Endothelial cell of umbilical vein (primary cell): ENCODE measurements around the gene SLC8A1. TPM values are rescaled to one million over a fixed set of nuclear protein-coding genes. Genes with fewer than 3 reads are reported as not detected.

Experiments used
- BruUV-seq: library from RNA; stranded (reverse); fragments of 400-500 nt; replicated peaks from 2 replicates; lab custom pipeline; 2021; lab: Mats Ljungman, UMichigan
- CTCF ChIA-PET: fragments of 300-600, 350-600 bp; sonication (Branson Sonifier 250); formaldehyde crosslinking; loops from one replicate; lab custom pipeline; 2021; ENCODE audit warnings: antibody characterized with exemption, inconsistent platforms; lab: Charles Lee
- POLR2A ChIA-PET: fragments of 300-600, 350-600 bp; sonication (Branson Sonifier 250); formaldehyde crosslinking; loops from one replicate; lab custom pipeline; 2021; ENCODE audit warnings: antibody characterized with exemption, inconsistent platforms; lab: Charles Lee
- DNase-seq: peaks from one replicate; pipeline ENCODE4 v3.0.0-alpha.2; 2011; ENCODE audit warnings: low read depth, low spot score
- FAIRE-seq: peaks from 2 replicates; lab custom pipeline; 2011; peaks lifted over from hg19 to GRCh38; lab: Jason Lieb, UNC
- H2AFZ ChIP-seq: 2 replicates; pipeline ENCODE4 v1.6.0; 2012; ENCODE audit warnings: low read depth, low read length, control low read depth, inconsistent platforms
- H3K27ac ChIP-seq: 2 replicates; pipeline ENCODE4 v1.5.1; 2011; ENCODE audit warnings: low read depth, mild to moderate bottlenecking, control low read depth, low read length, moderate library complexity; ENCODE audit not compliant: insufficient read depth
- H3K27me3 ChIP-seq, 2 experiments: 2 replicates each; pipeline versions ENCODE4 v1.6.0 to v1.6.1; 2011; ENCODE audit warnings: low read length in 2 of 2, mixed read lengths in 1 of 2; ENCODE audit not compliant: control insufficient read depth in 2 of 2, insufficient read depth in 2 of 2
- H3K36me3 ChIP-seq, 2 experiments: 2 replicates in 1 of 2; 3 replicates in 1 of 2; pipeline ENCODE4 v1.5.1; 2011; ENCODE audit warnings: low read length in 2 of 2, mild to moderate bottlenecking in 1 of 2, moderate library complexity in 1 of 2; ENCODE audit not compliant: control insufficient read depth in 2 of 2, insufficient read depth in 2 of 2; ENCODE audit errors: extremely low read depth in 1 of 2
- H3K4me1 ChIP-seq: 3 replicates; pipeline ENCODE4 v1.5.1; 2011; ENCODE audit warnings: mild to moderate bottlenecking, low read length; ENCODE audit not compliant: control insufficient read depth, insufficient read depth; ENCODE audit errors: extremely low read depth
- H3K4me2 ChIP-seq: 2 replicates; pipeline ENCODE4 v1.6.1; 2011; ENCODE audit warnings: low read length, control low read depth, mixed read lengths; ENCODE audit not compliant: insufficient read depth
- H3K4me3 ChIP-seq, 3 experiments: fragments of 200-600 bp in 1 of 3; sonication (generic), shearing (Covaris generic) in 1 of 3; replicated peaks in 1 of 3; 2 replicates each; pipeline ENCODE4 v1.5.1; 2011 to 2016; ENCODE audit warnings: control low read depth in 3 of 3, low read length in 3 of 3, mild to moderate bottlenecking in 2 of 3, inconsistent platforms in 1 of 3, low read depth in 1 of 3, moderate library complexity in 1 of 3; ENCODE audit not compliant: insufficient read depth in 1 of 3
- H3K79me2 ChIP-seq: 2 replicates; pipeline ENCODE4 v1.6.0; 2012; ENCODE audit warnings: low read length, inconsistent platforms; ENCODE audit not compliant: control insufficient read depth, insufficient read depth
- H3K9ac ChIP-seq: replicated peaks from 2 replicates; pipeline ENCODE3; 2011; ENCODE audit warnings: low read length, control low read depth; ENCODE audit not compliant: insufficient read depth; ENCODE audit errors: extremely low read depth
- H3K9me1 ChIP-seq: replicated peaks from 3 replicates; pipeline ENCODE4 v1.6.0; 2011; ENCODE audit warnings: mild to moderate bottlenecking, low read length; ENCODE audit not compliant: control insufficient read depth, insufficient read depth; ENCODE audit errors: extremely low read depth
- H3K9me3 ChIP-seq: replicated peaks from 2 replicates; pipeline ENCODE4 v1.5.1; 2012; ENCODE audit warnings: low read length, inconsistent platforms; ENCODE audit not compliant: control insufficient read depth, insufficient read depth
- H4K20me1 ChIP-seq: replicated peaks from 2 replicates; pipeline ENCODE3; 2011; ENCODE audit warnings: mild to moderate bottlenecking, low read length; ENCODE audit not compliant: control insufficient read depth, insufficient read depth; ENCODE audit errors: extremely low read depth
- EZH2 ChIP-seq: IDR thresholded peaks from 2 replicates; pipeline ENCODE4 v1.6.1; 2012; ENCODE audit warnings: borderline replicate concordance, low read depth, mild to moderate bottlenecking, moderate library complexity, low read length, inconsistent platforms; ENCODE audit not compliant: severe bottlenecking
- FOS ChIP-seq: IDR thresholded peaks from 2 replicates; pipeline ENCODE4 v1.6.1; 2011; ENCODE audit warnings: mild to moderate bottlenecking, low read length, moderate library complexity, borderline replicate concordance; ENCODE audit not compliant: insufficient read depth
- GATA2 ChIP-seq: IDR thresholded peaks from 2 replicates; pipeline ENCODE4 v1.7.0; 2011; ENCODE audit warnings: low read depth, mild to moderate bottlenecking, moderate library complexity, mixed read lengths, low read length; ENCODE audit not compliant: insufficient read length, insufficient read depth
- JUN ChIP-seq: IDR thresholded peaks from 2 replicates; pipeline ENCODE4 v1.6.1; 2011; ENCODE audit warnings: borderline replicate concordance, low read depth; ENCODE audit not compliant: insufficient read length, insufficient read depth
- MYC ChIP-seq: IDR thresholded peaks from one replicate; pipeline ENCODE4 v1.6.1; 2011; ENCODE audit warnings: mild to moderate bottlenecking, low read depth, low read length
- POLR2A ChIP-seq: IDR thresholded peaks from 2 replicates; pipeline ENCODE4 v1.6.1; 2012; ENCODE audit warnings: low read depth, mild to moderate bottlenecking, control low read depth, low read length
- POLR2AphosphoS5 ChIP-seq: IDR thresholded peaks from 2 replicates; pipeline ENCODE4 v1.6.1; 2012; ENCODE audit warnings: low read depth, mild to moderate bottlenecking, control low read depth, low read length, moderate library complexity; ENCODE audit not compliant: insufficient read depth
- dilution Hi-C: fragments of 300-500 bp; cut with MboI; formaldehyde crosslinking; loops from one replicate; pipeline ENCODE4 v1.15.0; 2019; ENCODE audit warnings: low sequenced_read_pairs; ENCODE audit not compliant: extremely low pct_ligation_motif_present
- intact Hi-C: fragments of 100-400 bp; cut with micrococcal nuclease; formaldehyde crosslinking; loops from one replicate; pipeline ENCODE4 v1.10.0; 2022
- polyA plus RNA-seq, 4 experiments: library from polyadenylated mRNA; depleted of rRNA in 3 of 4; stranded (reverse) in 3 of 4; unstranded in 1 of 4; fragments of >200 nt; gene quantifications; 2 replicates each; pipeline versions ENCODE4 v1.2.1 to v1.2.3, GENCODE V29; 2011 to 2012; ENCODE audit warnings: missing spikeins in 1 of 4
- total RNA-seq: library from RNA; stranded (reverse); gene quantifications from 2 replicates; pipeline ENCODE4 v1.2.3, GENCODE V29; 2021
- TF ChIP-seq, protein P1 (sequence below): IDR thresholded peaks from 2 replicates; pipeline ENCODE4 v1.6.1; 2011; ENCODE audit not compliant: insufficient read depth, insufficient read length
- TF ChIP-seq, protein P2 (sequence below), 2 donors: IDR thresholded peaks; 1 replicate in 1 of 2; 2 replicates in 1 of 2; pipeline ENCODE4 v1.5.1; 2011; ENCODE audit warnings: low read length in 2 of 2, mild to moderate bottlenecking in 2 of 2, moderate library complexity in 2 of 2, control low read depth in 1 of 2, inconsistent platforms in 1 of 2, low read depth in 1 of 2; ENCODE audit not compliant: insufficient read depth in 1 of 2; ENCODE audit errors: extremely low read depth in 1 of 2

Gene SLC8A1
- total and polyA plus RNA-seq, 2 donors (not counting 3 experiments of a cell fraction or from before 2014, with no cell fraction given) = 0.19 to 1.8 TPM

- no TSS peak for BruUV-seq
- H3K9me1 ChIP-seq = no peaks in the 10 kb centered on the region
- H3K4me3 ChIP-seq = no peak overlapping the region
- no peaks in the 10 kb centered on the region for H3K36me3 ChIP-seq
- H2AFZ ChIP-seq = no peak overlapping the region
- H3K9me3 ChIP-seq = no peaks in the 10 kb centered on the region
- H3K27ac ChIP-seq = no peak overlapping the region
- H4K20me1 ChIP-seq = no peaks in the 10 kb centered on the region
- TF ChIP-seq POLR2AphosphoS5 = no peak
- TF ChIP-seq, protein P1, sequence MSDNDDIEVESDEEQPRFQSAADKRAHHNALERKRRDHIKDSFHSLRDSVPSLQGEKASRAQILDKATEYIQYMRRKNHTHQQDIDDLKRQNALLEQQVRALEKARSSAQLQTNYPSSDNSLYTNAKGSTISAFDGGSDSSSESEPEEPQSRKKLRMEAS = no peak
- no peak for TF ChIP-seq GATA2
- TF ChIP-seq POLR2A = no peak
- no peak for TF ChIP-seq JUN
- TF ChIP-seq FOS = no peak
- TF ChIP-seq MYC = no peak
- no peak for TF ChIP-seq EZH2
- TF ChIP-seq, protein P2, sequence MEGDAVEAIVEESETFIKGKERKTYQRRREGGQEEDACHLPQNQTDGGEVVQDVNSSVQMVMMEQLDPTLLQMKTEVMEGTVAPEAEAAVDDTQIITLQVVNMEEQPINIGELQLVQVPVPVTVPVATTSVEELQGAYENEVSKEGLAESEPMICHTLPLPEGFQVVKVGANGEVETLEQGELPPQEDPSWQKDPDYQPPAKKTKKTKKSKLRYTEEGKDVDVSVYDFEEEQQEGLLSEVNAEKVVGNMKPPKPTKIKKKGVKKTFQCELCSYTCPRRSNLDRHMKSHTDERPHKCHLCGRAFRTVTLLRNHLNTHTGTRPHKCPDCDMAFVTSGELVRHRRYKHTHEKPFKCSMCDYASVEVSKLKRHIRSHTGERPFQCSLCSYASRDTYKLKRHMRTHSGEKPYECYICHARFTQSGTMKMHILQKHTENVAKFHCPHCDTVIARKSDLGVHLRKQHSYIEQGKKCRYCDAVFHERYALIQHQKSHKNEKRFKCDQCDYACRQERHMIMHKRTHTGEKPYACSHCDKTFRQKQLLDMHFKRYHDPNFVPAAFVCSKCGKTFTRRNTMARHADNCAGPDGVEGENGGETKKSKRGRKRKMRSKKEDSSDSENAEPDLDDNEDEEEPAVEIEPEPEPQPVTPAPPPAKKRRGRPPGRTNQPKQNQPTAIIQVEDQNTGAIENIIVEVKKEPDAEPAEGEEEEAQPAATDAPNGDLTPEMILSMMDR (IDR thresholded peaks at IDR 0.05; ENCODE audit: extremely low read depth in 1 of 2, insufficient read depth in 1 of 2, low read depth in 1 of 2, low read length in 2 of 2) = no peak
- no peak overlapping the region for H3K9ac ChIP-seq
- FAIRE-seq = no peak
- no peaks in the 10 kb centered on the region for H3K27me3 ChIP-seq
- intact Hi-C loops = no loop called here
- no peak for DNase-seq
- ChIA-PET CTCF (interaction anchor here (1.1 to 2.2 kb wide), 4 partner anchors 10 to 371 kb away, joined by 3 to 11 read pairs (median 4); no protein-coding TSS in a partner anchor), POLR2A (interaction anchor here (0.6 kb wide), 1 partner anchor 167 kb away, joined by 6 read pairs; no protein-coding TSS in a partner anchor)
- H3K79me2 ChIP-seq = no peaks in the 10 kb centered on the region
- no peak overlapping the region for H3K4me2 ChIP-seq
- H3K4me1 ChIP-seq = no peaks in the 10 kb centered on the region
- dilution Hi-C loops = no loop called here
Measured at GRCh38 chr2:40284797-40285196, 167.1 kb downstream of the SLC8A1 start.
